K562 (cell line): ENCODE data around the gene TNNI2. TPM values are rescaled to one million over a fixed set of nuclear protein-coding genes. Genes with fewer than 3 reads are reported as not detected.

ENCODE experiments used
- BHLHE40 ChIP-seq: IDR thresholded peaks from 2 replicates; pipeline ENCODE4 v1.6.1; 2011; ENCODE audit warnings: low read length, improper control_type of control experiment
- E2F3 ChIP-seq: fragments of 250-450 bp; sonication (Bioruptor Pico); IDR thresholded peaks from 2 replicates; pipeline ENCODE4 v1.4.0; 2020; ENCODE audit warnings: mild to moderate bottlenecking
- FOXA3 ChIP-seq, 2 experiments: fragments of 450-650 bp in 1 of 2; sonication (generic) in 1 of 2; formaldehyde crosslinking; IDR thresholded peaks in 1 of 2; conservative IDR thresholded peaks in 1 of 2; 2 replicates each; pipeline versions ENCODE4 v1.4.0 to v1.8.0; 2020 to 2022; ENCODE audit warnings: mild to moderate bottlenecking in 2 of 2, missing genetic modification reagents in 1 of 2
- ILK ChIP-seq: fragments of 450-650 bp; IDR thresholded peaks from 2 replicates; pipeline ENCODE4 v1.6.1; 2016; ENCODE audit warnings: missing genetic modification characterization, low read depth, mild to moderate bottlenecking, missing compliant biosample characterization, moderate library complexity, borderline replicate concordance
- KLF6 ChIP-seq: fragments of 250-450 bp; sonication (Bioruptor Pico); IDR thresholded peaks from 2 replicates; pipeline ENCODE4 v1.4.0; 2020; ENCODE audit warnings: mild to moderate bottlenecking, moderate library complexity, borderline replicate concordance
- NEUROD1 ChIP-seq: fragments of 150-350 bp; IDR thresholded peaks from 2 replicates; pipeline ENCODE4 v1.6.1; 2014; ENCODE audit warnings: borderline replicate concordance, low read length, low read depth; ENCODE audit not compliant: partially characterized antibody
- POLR2AphosphoS5 ChIP-seq: IDR thresholded peaks from 2 replicates; pipeline ENCODE4 v1.6.1; 2011; ENCODE audit warnings: mild to moderate bottlenecking, low read depth, low read length, moderate library complexity; ENCODE audit not compliant: control insufficient read depth, insufficient read depth
- RBM15 ChIP-seq: fragments of 200-400 bp; formaldehyde crosslinking; IDR thresholded peaks from 2 replicates; pipeline ENCODE4 v1.6.1; 2018; ENCODE audit warnings: mild to moderate bottlenecking, low read length, moderate library complexity; ENCODE audit not compliant: insufficient read depth
- ZC3H4 ChIP-seq: sonication (generic); formaldehyde crosslinking; IDR thresholded peaks from 2 replicates; pipeline ENCODE4 v1.9.0; 2021; ENCODE audit warnings: missing genetic modification reagents, borderline replicate concordance
- ZNF165 ChIP-seq: fragments of 250-450 bp; sonication (Bioruptor Pico); IDR thresholded peaks from 2 replicates; pipeline ENCODE4 v1.4.0; 2020; ENCODE audit warnings: borderline replicate concordance
- ZNF217 ChIP-seq: sonication (generic); formaldehyde crosslinking; IDR thresholded peaks from 2 replicates; pipeline ENCODE4 v1.8.0; 2022; ENCODE audit warnings: mild to moderate bottlenecking, missing genetic modification reagents
- polyA plus RNA-seq, 8 experiments: library from polyadenylated mRNA; depleted of rRNA in 4 of 8; stranded (reverse) in 5 of 8; unstranded in 3 of 8; fragments of >200 nt; fragmentation: Nextera tagmentation in 2 of 8; fragmentation: Illumina TruSeq in 1 of 8; extraction: Ambion mirVana in 2 of 8; extraction: Trizol in 1 of 8; gene quantifications; 2 replicates each; pipeline versions ENCODE4 v1.2.1 to v1.2.3, GENCODE V29; 2011 to 2014; ENCODE audit warnings: inconsistent platforms in 1 of 8, missing spikeins in 1 of 8
- total RNA-seq, 7 experiments: library from RNA; depleted of rRNA in 6 of 7; stranded (reverse); fragments of >200 nt in 6 of 7; fragmentation: Illumina TruSeq in 2 of 7; extraction: Trizol in 2 of 7; gene quantifications; 2 replicates each; pipeline versions ENCODE4 v1.2.1 to v1.2.3, GENCODE V29; 2011 to 2021; ENCODE audit warnings: low replicate concordance in 1 of 7
- TF ChIP-seq, protein P1 (sequence below): fragments of 250-450 bp; sonication (Bioruptor Pico); IDR thresholded peaks from 2 replicates; pipeline ENCODE4 v1.8.0; 2022; ENCODE audit warnings: moderate library complexity, mild to moderate bottlenecking, inconsistent platforms
- TF ChIP-seq, protein P2 (sequence below): sonication (generic); formaldehyde crosslinking; IDR thresholded peaks from 2 replicates; pipeline ENCODE4 v1.8.1; 2023; ENCODE audit warnings: mild to moderate bottlenecking, missing genetic modification reagents
- TF ChIP-seq, protein P3 (sequence below): sonication (generic); IDR thresholded peaks from 2 replicates; pipeline ENCODE4 v1.6.1; 2016
- TF ChIP-seq, protein P4 (sequence below), 2 experiments: IDR thresholded peaks; 2 replicates each; pipeline ENCODE4 v1.6.1; 2012; ENCODE audit warnings: improper control_type of control experiment in 2 of 2, low read depth in 2 of 2, low read length in 2 of 2, borderline replicate concordance in 1 of 2
- TF ChIP-seq, protein P5 (sequence below): IDR thresholded peaks from 2 replicates; pipeline ENCODE4 v1.6.1; 2011; ENCODE audit warnings: borderline replicate concordance, low read depth, mild to moderate bottlenecking, moderate library complexity, low read length; ENCODE audit not compliant: insufficient read depth, poor library complexity, severe bottlenecking

Gene TNNI2
- total and polyA plus RNA-seq, 9 of the 15 experiments (the other 6 are each of a cell fraction or from before 2014, with no cell fraction given) = not detected

DNA sequence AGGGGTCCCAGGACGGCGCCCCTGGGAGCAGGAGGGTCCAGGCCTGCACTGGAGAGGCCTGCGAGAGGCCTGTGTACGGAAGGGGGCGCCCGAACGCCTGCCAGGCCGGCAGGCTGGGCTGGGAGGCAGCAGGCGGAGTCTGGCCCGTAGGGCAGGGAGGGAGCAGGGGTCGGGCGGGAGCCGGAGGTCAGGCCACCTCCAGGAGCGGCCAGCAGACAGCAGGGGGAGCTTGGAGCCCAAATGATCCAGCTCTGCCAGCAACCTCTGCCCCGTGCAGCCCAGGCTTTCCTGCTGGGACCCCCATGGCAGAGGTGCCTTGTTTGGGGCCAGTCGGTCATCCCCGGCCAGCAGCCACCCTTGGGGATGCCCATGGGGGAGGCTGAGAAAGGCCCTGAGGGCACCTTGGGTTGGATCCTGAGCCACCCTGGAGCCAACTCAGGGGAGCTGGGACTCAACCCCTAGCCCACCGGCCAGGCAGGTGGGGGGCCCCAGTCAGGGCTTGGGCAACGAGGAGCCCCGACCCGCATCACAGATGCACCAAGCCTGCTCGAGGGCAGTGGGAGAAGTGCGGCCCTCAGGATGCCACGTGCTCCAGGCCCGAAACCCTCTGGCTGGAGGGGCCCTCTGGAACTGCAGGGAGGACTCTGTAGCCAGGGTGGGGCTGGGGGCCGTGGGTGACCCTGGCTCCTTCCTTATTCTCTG, 13.6 kb upstream of the TNNI2 start (continued):
- TF ChIP-seq POLR2AphosphoS5 (no peak), NEUROD1 (no peak), ZNF217 (CRISPR knock-in tag) (no peak), BHLHE40 (peak; percentile 27; the same call in 1 of the 2 replicates), FOXA3 (CRISPR knock-in tag; conservative IDR thresholded peaks at IDR 0.05 in 1 of 2, IDR thresholded peaks at IDR 0.05 in 1 of 2) (no peak), ZC3H4 (CRISPR knock-in tag) (no peak), RBM15 (no peak), E2F3 (no peak), ILK (tag) (no peak), ZNF165 (CRISPR knock-in tag) (no peak), KLF6 (no peak)
- TF ChIP-seq, protein P1, sequence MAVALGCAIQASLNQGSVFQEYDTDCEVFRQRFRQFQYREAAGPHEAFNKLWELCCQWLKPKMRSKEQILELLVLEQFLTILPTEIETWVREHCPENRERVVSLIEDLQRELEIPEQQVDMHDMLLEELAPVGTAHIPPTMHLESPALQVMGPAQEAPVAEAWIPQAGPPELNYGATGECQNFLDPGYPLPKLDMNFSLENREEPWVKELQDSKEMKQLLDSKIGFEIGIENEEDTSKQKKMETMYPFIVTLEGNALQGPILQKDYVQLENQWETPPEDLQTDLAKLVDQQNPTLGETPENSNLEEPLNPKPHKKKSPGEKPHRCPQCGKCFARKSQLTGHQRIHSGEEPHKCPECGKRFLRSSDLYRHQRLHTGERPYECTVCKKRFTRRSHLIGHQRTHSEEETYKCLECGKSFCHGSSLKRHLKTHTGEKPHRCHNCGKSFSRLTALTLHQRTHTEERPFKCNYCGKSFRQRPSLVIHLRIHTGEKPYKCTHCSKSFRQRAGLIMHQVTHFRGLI = no peak
- TF ChIP-seq, protein P2, sequence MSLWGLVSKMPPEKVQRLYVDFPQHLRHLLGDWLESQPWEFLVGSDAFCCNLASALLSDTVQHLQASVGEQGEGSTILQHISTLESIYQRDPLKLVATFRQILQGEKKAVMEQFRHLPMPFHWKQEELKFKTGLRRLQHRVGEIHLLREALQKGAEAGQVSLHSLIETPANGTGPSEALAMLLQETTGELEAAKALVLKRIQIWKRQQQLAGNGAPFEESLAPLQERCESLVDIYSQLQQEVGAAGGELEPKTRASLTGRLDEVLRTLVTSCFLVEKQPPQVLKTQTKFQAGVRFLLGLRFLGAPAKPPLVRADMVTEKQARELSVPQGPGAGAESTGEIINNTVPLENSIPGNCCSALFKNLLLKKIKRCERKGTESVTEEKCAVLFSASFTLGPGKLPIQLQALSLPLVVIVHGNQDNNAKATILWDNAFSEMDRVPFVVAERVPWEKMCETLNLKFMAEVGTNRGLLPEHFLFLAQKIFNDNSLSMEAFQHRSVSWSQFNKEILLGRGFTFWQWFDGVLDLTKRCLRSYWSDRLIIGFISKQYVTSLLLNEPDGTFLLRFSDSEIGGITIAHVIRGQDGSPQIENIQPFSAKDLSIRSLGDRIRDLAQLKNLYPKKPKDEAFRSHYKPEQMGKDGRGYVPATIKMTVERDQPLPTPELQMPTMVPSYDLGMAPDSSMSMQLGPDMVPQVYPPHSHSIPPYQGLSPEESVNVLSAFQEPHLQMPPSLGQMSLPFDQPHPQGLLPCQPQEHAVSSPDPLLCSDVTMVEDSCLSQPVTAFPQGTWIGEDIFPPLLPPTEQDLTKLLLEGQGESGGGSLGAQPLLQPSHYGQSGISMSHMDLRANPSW (CRISPR knock-in tag) = no peak
- TF ChIP-seq, protein P3, sequence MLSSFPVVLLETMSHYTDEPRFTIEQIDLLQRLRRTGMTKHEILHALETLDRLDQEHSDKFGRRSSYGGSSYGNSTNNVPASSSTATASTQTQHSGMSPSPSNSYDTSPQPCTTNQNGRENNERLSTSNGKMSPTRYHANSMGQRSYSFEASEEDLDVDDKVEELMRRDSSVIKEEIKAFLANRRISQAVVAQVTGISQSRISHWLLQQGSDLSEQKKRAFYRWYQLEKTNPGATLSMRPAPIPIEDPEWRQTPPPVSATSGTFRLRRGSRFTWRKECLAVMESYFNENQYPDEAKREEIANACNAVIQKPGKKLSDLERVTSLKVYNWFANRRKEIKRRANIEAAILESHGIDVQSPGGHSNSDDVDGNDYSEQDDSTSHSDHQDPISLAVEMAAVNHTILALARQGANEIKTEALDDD = no peak
- TF ChIP-seq, protein P4, sequence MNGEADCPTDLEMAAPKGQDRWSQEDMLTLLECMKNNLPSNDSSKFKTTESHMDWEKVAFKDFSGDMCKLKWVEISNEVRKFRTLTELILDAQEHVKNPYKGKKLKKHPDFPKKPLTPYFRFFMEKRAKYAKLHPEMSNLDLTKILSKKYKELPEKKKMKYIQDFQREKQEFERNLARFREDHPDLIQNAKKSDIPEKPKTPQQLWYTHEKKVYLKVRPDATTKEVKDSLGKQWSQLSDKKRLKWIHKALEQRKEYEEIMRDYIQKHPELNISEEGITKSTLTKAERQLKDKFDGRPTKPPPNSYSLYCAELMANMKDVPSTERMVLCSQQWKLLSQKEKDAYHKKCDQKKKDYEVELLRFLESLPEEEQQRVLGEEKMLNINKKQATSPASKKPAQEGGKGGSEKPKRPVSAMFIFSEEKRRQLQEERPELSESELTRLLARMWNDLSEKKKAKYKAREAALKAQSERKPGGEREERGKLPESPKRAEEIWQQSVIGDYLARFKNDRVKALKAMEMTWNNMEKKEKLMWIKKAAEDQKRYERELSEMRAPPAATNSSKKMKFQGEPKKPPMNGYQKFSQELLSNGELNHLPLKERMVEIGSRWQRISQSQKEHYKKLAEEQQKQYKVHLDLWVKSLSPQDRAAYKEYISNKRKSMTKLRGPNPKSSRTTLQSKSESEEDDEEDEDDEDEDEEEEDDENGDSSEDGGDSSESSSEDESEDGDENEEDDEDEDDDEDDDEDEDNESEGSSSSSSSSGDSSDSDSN (IDR thresholded peaks at IDR 0.05; ENCODE audit: borderline replicate concordance in 1 of 2, low read depth in 2 of 2, low read length in 2 of 2) = peak; percentile 40 to 51; a peak in 1 of 4 replicates
- TF ChIP-seq, protein P5, sequence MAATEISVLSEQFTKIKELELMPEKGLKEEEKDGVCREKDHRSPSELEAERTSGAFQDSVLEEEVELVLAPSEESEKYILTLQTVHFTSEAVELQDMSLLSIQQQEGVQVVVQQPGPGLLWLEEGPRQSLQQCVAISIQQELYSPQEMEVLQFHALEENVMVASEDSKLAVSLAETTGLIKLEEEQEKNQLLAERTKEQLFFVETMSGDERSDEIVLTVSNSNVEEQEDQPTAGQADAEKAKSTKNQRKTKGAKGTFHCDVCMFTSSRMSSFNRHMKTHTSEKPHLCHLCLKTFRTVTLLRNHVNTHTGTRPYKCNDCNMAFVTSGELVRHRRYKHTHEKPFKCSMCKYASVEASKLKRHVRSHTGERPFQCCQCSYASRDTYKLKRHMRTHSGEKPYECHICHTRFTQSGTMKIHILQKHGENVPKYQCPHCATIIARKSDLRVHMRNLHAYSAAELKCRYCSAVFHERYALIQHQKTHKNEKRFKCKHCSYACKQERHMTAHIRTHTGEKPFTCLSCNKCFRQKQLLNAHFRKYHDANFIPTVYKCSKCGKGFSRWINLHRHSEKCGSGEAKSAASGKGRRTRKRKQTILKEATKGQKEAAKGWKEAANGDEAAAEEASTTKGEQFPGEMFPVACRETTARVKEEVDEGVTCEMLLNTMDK = peak; percentile 50
